HCT116 (cell line): ENCODE results near the gene PPIG. TPM values are rescaled to one million over a fixed set of nuclear protein-coding genes. Genes with fewer than 3 reads are reported as not detected.
"Not testable (repeated sequence)": the region's sequence is repeated elsewhere in the genome, so short reads cannot be mapped to it uniquely, and the experiment has no call there.

Experiments
- ATAC-seq: fragments of 200-7000 bp; cut with Tn5 transposase; 2 replicates; pipeline ENCODE4 v1.9.1; 2020; ENCODE audit warnings: mild to moderate bottlenecking, moderate library complexity
- BruUV-seq: library from RNA; stranded (reverse); fragments of 400-500 nt; replicated peaks from 2 replicates; lab custom pipeline; 2021; lab: Mats Ljungman, UMichigan
- CTCF ChIA-PET: fragments of 300-600 bp; sonication (Branson Sonifier 250); formaldehyde crosslinking; loops from one replicate; lab custom pipeline; 2021; ENCODE audit warnings: antibody characterized with exemption; lab: Charles Lee
- POLR2A ChIA-PET: fragments of 300-600, 350-600 bp; sonication (Branson Sonifier 250); formaldehyde crosslinking; loops from one replicate; lab custom pipeline; 2021; ENCODE audit warnings: antibody characterized with exemption; lab: Charles Lee
- RAD21 ChIA-PET, 2 experiments: fragments of 300-600 bp; sonication (Branson Sonifier 250); formaldehyde crosslinking; loops; one replicate each; lab custom pipeline; 2023; ENCODE audit warnings: low total read pairs in 2 of 2; ENCODE audit not compliant: uncharacterized antibody in 2 of 2, unreplicated experiment in 2 of 2, low non-redundant PET in 1 of 2; lab: Charles Lee
- DNase-seq: peaks from one replicate; pipeline ENCODE4 v3.0.0-alpha.2; 2010; ENCODE audit warnings: low read depth, low spot score
- H2AFZ ChIP-seq: fragments of 200-600 bp; shearing (Covaris generic), sonication (generic); 2 replicates; pipeline ENCODE4 v1.6.1; 2017; ENCODE audit warnings: low read depth, mixed run types, mixed read lengths, antibody characterized with exemption, low read length; ENCODE audit not compliant: poor library complexity, severe bottlenecking
- H3K27ac ChIP-seq: 2 replicates; pipeline ENCODE4 v1.5.1; 2012; ENCODE audit warnings: low read depth, low read length
- H3K27me3 ChIP-seq: fragments of 200-600 bp; sonication (generic); 2 replicates; pipeline ENCODE4 v1.6.1; 2016; ENCODE audit warnings: mixed run types, low read length, mixed read lengths; ENCODE audit not compliant: insufficient read depth
- H3K36me3 ChIP-seq, 2 experiments: fragments of 200-500 bp in 1 of 2; fragments of 200-600 bp in 1 of 2; sonication (Bioruptor generic) in 1 of 2; sonication (generic) in 1 of 2; 2 replicates each; pipeline versions ENCODE4 v1.5.1 to v1.6.1; 2014 to 2016; ENCODE audit warnings: low read length in 2 of 2, inconsistent platforms in 1 of 2, mixed read lengths in 1 of 2, mixed run types in 1 of 2; ENCODE audit not compliant: insufficient read depth in 2 of 2, control insufficient read depth in 1 of 2
- H3K4me1 ChIP-seq, 2 experiments: fragments of 200-600 bp in 1 of 2; sonication (generic) in 1 of 2; 2 replicates each; pipeline versions ENCODE4 v1.5.1 to v1.6.1; 2012 to 2017; ENCODE audit warnings: low read length in 2 of 2, inconsistent platforms in 1 of 2, mild to moderate bottlenecking in 1 of 2, mixed read lengths in 1 of 2, mixed run types in 1 of 2, moderate library complexity in 1 of 2; ENCODE audit not compliant: insufficient read depth in 2 of 2, control insufficient read depth in 1 of 2
- H3K4me2 ChIP-seq: fragments of 200-600 bp; sonication (generic); 2 replicates; pipeline ENCODE4 v1.6.1; 2017; ENCODE audit warnings: mixed run types, low read length, mixed read lengths
- H3K4me3 ChIP-seq, 2 experiments: fragments of 200-600 bp in 1 of 2; sonication (generic) in 1 of 2; replicated peaks in 1 of 2; 2 replicates each; pipeline ENCODE4 v1.5.1; 2011 to 2016; ENCODE audit warnings: low read length in 2 of 2, control low read depth in 1 of 2, low read depth in 1 of 2, mild to moderate bottlenecking in 1 of 2, mixed read lengths in 1 of 2, mixed run types in 1 of 2
- H3K79me2 ChIP-seq: fragments of 200-600 bp; sonication (generic); 2 replicates; pipeline ENCODE4 v1.6.1; 2017; ENCODE audit warnings: mild to moderate bottlenecking, mixed run types, low read length, moderate library complexity, mixed read lengths; ENCODE audit not compliant: insufficient read depth
- H3K9ac ChIP-seq: fragments of 200-600 bp; sonication (generic); 2 replicates; pipeline ENCODE4 v1.6.1; 2016; ENCODE audit warnings: low read length, mixed read lengths
- H3K9me2 ChIP-seq: fragments of 200-600 bp; sonication (generic), shearing (Covaris generic); 2 replicates; pipeline ENCODE4 v1.6.1; 2017; ENCODE audit warnings: mixed run types, mild to moderate bottlenecking, moderate library complexity; ENCODE audit not compliant: insufficient read depth
- H3K9me3 ChIP-seq, 2 experiments: fragments of 200-500 bp in 1 of 2; fragments of 200-600 bp in 1 of 2; sonication (Bioruptor generic) in 1 of 2; sonication (generic) in 1 of 2; 2 replicates each; pipeline ENCODE4 v1.6.1; 2014 to 2017; ENCODE audit warnings: low read length in 2 of 2, mixed read lengths in 2 of 2, inconsistent platforms in 1 of 2, low read depth in 1 of 2, mild to moderate bottlenecking in 1 of 2, mixed run types in 1 of 2, moderate library complexity in 1 of 2; ENCODE audit not compliant: control insufficient read depth in 1 of 2, insufficient read depth in 1 of 2
- H4K20me1 ChIP-seq: fragments of 200-600 bp; sonication (generic), shearing (Covaris generic); 2 replicates; pipeline ENCODE4 v1.6.1; 2017; ENCODE audit warnings: mixed run types, mild to moderate bottlenecking, moderate library complexity; ENCODE audit not compliant: insufficient read depth
- ATF3 ChIP-seq: IDR thresholded peaks from 2 replicates; pipeline ENCODE4 v1.6.1; 2012
- CBX3 ChIP-seq: IDR thresholded peaks from 2 replicates; pipeline ENCODE4 v1.6.1; 2012; ENCODE audit warnings: low read depth
- CEBPB ChIP-seq: IDR thresholded peaks from 2 replicates; pipeline ENCODE4 v1.6.1; 2012; ENCODE audit warnings: low read depth
- EGR1 ChIP-seq: IDR thresholded peaks from 2 replicates; pipeline ENCODE4 v1.6.1; 2012; ENCODE audit warnings: low read depth
- ELF1 ChIP-seq: IDR thresholded peaks from 2 replicates; pipeline ENCODE4 v1.6.1; 2012; ENCODE audit warnings: low read depth, borderline replicate concordance
- EZH2 ChIP-seq: fragments of 200-600 bp; sonication (generic); IDR thresholded peaks from 2 replicates; pipeline ENCODE4 v1.6.1; 2017; ENCODE audit warnings: antibody characterized with exemption, mixed run types
- EZH2phosphoT487 ChIP-seq: fragments of 200-600 bp; IDR thresholded peaks from 2 replicates; pipeline ENCODE4 v1.6.1; 2018; ENCODE audit warnings: antibody characterized with exemption, borderline replicate concordance
- FOSL1 ChIP-seq: IDR thresholded peaks from 2 replicates; pipeline ENCODE4 v1.6.1; 2012; ENCODE audit warnings: low read depth
- JUND ChIP-seq: IDR thresholded peaks from 2 replicates; pipeline ENCODE4 v1.6.1; 2012
- MAX ChIP-seq: IDR thresholded peaks from 2 replicates; pipeline ENCODE4 v1.6.1; 2012
- POLR2A ChIP-seq: IDR thresholded peaks from 2 replicates; pipeline ENCODE4 v1.7.0; 2011; ENCODE audit warnings: borderline replicate concordance; ENCODE audit not compliant: insufficient read depth, insufficient read length; ENCODE audit errors: extremely low read depth
- POLR2AphosphoS5 ChIP-seq: IDR thresholded peaks from 2 replicates; pipeline ENCODE4 v1.6.1; 2011; ENCODE audit warnings: mild to moderate bottlenecking, low read depth, low read length, moderate library complexity
- RAD21 ChIP-seq: IDR thresholded peaks from 2 replicates; pipeline ENCODE4 v1.6.1; 2012; ENCODE audit warnings: low read depth, mild to moderate bottlenecking
- REST ChIP-seq: IDR thresholded peaks from 2 replicates; pipeline ENCODE4 v1.6.1; 2012; ENCODE audit warnings: low read depth
- SIN3A ChIP-seq: IDR thresholded peaks from 2 replicates; pipeline ENCODE4 v1.6.1; 2012; ENCODE audit warnings: low read depth
- SP1 ChIP-seq: IDR thresholded peaks from 2 replicates; pipeline ENCODE4 v1.6.1; 2012; ENCODE audit warnings: low read depth
- SRF ChIP-seq: IDR thresholded peaks from 2 replicates; pipeline ENCODE4 v1.6.1; 2012; ENCODE audit warnings: low read depth
- ZBTB33 ChIP-seq: IDR thresholded peaks from 2 replicates; pipeline ENCODE4 v1.6.1; 2011; ENCODE audit warnings: mild to moderate bottlenecking, low read length, moderate library complexity; ENCODE audit not compliant: insufficient replicate concordance; ENCODE audit errors: extremely low read depth
- ZNF274 ChIP-seq: fragments of 200-500 bp; sonication (Bioruptor generic); IDR thresholded peaks from 2 replicates; pipeline ENCODE4 v1.6.1; 2014; ENCODE audit warnings: mild to moderate bottlenecking, low read depth, low read length, inconsistent platforms
- intact Hi-C: fragments of 100-400 bp; cut with micrococcal nuclease; formaldehyde crosslinking; loops from 2 replicates; pipeline ENCODE4 v1.10.0; 2022
- total RNA-seq: library from RNA; stranded (reverse); gene quantifications from one replicate; pipeline ENCODE4 v1.2.1, GENCODE V29; 2021; ENCODE audit not compliant: unreplicated experiment

The PPIG gene
- total RNA-seq, 1 experiment from 2014 or later: 55.3 TPM

- ATAC-seq (no peak), DNase-seq (no peak)
- POLR2A ChIA-PET: no interaction called here
- Histone ChIP-seq H4K20me1 (no peaks in the 10 kb centered on the region), H3K4me3 (no peak overlapping the region), H3K4me2 (no peak overlapping the region), H2AFZ (no peak overlapping the region), H3K9me2 (no peaks in the 10 kb centered on the region), H3K9ac (no peak overlapping the region), H3K9me3 (no peaks in the 10 kb centered on the region), H3K27me3 (no peaks in the 10 kb centered on the region), H3K4me1 (no peaks in the 10 kb centered on the region), H3K36me3 (peaks cover 20 to 21% of the 10 kb centered on the region in 2 experiments; a peak in 3 of 4 replicates), H3K79me2 (peaks cover 35% of the 10 kb centered on the region), H3K27ac (no peak overlapping the region)
- BruUV-seq: no TSS peak
- TF ChIP-seq ELF1 (no peak), JUND (no peak), CEBPB (no peak), POLR2A (no peak), MAX (no peak), ZNF274 (no peak), SP1 (no peak), EZH2phosphoT487 (no peak), ZBTB33 (no peak), SRF (no peak), POLR2AphosphoS5 (no peak), SIN3A (no peak), CBX3 (no peak), ATF3 (no peak), FOSL1 (no peak), EGR1 (no peak), EZH2 (no peak), RAD21 (no peak), REST (no peak)
- RAD21 ChIA-PET: no interaction called here
- CTCF ChIA-PET: no interaction called here
- intact Hi-C loops: no loop called here
Measured at GRCh38 chr2:169613876-169614275, 29.7 kb downstream of the PPIG start.

GRCh38 chr2:169615982-169616381, 31.8 kb downstream of the PPIG start:
- H3K79me2 ChIP-seq: peaks cover 51% of the 10 kb centered on the region
- H3K4me2 ChIP-seq, BruUV-seq, H3K27me3 ChIP-seq, DNase-seq, CTCF ChIA-PET, H4K20me1 ChIP-seq, H3K9me3 ChIP-seq, H3K9ac ChIP-seq, POLR2A ChIA-PET, intact Hi-C loops, H3K4me3 ChIP-seq, RAD21 ChIA-PET, H3K4me1 ChIP-seq, H3K9me2 ChIP-seq, H2AFZ ChIP-seq, H3K27ac ChIP-seq, ATAC-seq: not testable (repeated sequence)
- H3K36me3 ChIP-seq: peaks cover 15 to 17% of the 10 kb centered on the region in 2 experiments; a peak in 3 of 4 replicates
